Pancreas (tissue), 10 donors: Measurements from ENCODE around the gene ANKRD17. TPM values are rescaled to one million over a fixed set of nuclear protein-coding genes. Genes with fewer than 3 reads are reported as not detected.

Source experiments
- ATAC-seq, 4 donors: fragments of 200-7000 bp; cut with Tn5 transposase; one replicate each; pipeline versions ENCODE4 v1.8.0 to v1.9.1; 2020; ENCODE audit warnings: mild to moderate bottlenecking in 4 of 4, moderate library complexity in 4 of 4
- DNase-seq, 6 donors: peaks; one replicate each; pipeline ENCODE4 v3.0.0-alpha.2; 2020
- FAIRE-seq: peaks from 2 replicates; lab custom pipeline; 2012; peaks lifted over from hg19 to GRCh38; lab: Jason Lieb, UNC
- H3K27ac ChIP-seq, 4 donors: fragments of 200-600 bp; sonication (generic); 1 replicate in 3 of 4; 2 replicates in 1 of 4; pipeline versions ENCODE4 v1.5.0 to v1.8.0; 2020
- H3K27me3 ChIP-seq, 4 donors: fragments of 200-600 bp; one replicate each; pipeline ENCODE4 v1.8.0; 2021
- H3K36me3 ChIP-seq, 3 donors: fragments of 200-600 bp; sonication (generic) in 1 of 3; one replicate each; pipeline versions ENCODE4 v1.5.0 to v1.8.0; 2020 to 2021
- H3K4me1 ChIP-seq, 3 donors: fragments of 200-600 bp; one replicate each; pipeline ENCODE4 v1.8.0; 2021
- H3K4me3 ChIP-seq, 4 donors: fragments of 200-600 bp; sonication (generic) in 2 of 4; one replicate each; pipeline versions ENCODE4 v1.5.0 to v1.8.0; 2020 to 2021
- H3K9me3 ChIP-seq, 4 donors: fragments of 200-600 bp; one replicate each; pipeline ENCODE4 v1.8.0; 2021
- WGBS, 2 donors: extraction: QIAGEN DNeasy Blood & Tissue Kit; methylation state at CpG; one replicate each; pipeline ENCODE4 v1.1.7; 2013; 5-methylcytosine and 5-hydroxymethylcytosine counted together
- intact Hi-C, 3 donors: fragments of 100-400 bp; cut with DNase I; formaldehyde crosslinking; loops; one replicate each; pipeline versions ENCODE4 v1.11.1 to v1.14.2; 2022
- polyA plus RNA-seq, 2 donors: library from polyadenylated mRNA; stranded (reverse); fragments of 200-250 nt; gene quantifications; one replicate each; pipeline ENCODE4 v1.2.3, GENCODE V29; 2013
- total RNA-seq, 6 donors: library from RNA; stranded (reverse); fragmentation: NEBNext Ultra II Directional in 4 of 6; extraction: Animal tissue kit (Norgen Biotek cat#: 25700) in 4 of 6; gene quantifications; one replicate each; pipeline versions ENCODE4 v1.2.1 to v1.2.4, GENCODE V29; 2021 to 2023
- TF ChIP-seq, protein P1 (sequence below), 4 donors: fragments of 200-600 bp; sonication (generic) in 3 of 4; IDR thresholded peaks; one replicate each; pipeline versions ENCODE4 v1.5.0 to v1.8.0; 2021; ENCODE audit warnings: antibody characterized with exemption in 4 of 4
- donor health status: healthy with polysubstance abuse.
- donor health status: DM: no; HTN: no; CAD: no; lungs with moderate emphysema.
- donor health status: DM: no; HTN: no; CAD: no.
- donor health status: control.
- donor health status: control.
- donor health status: Bipolar disorder and iron deficiency.
- donor health status: DM: yes; HTN: yes; CAD: no.
- donor health status: DM: no; HTN: no; CAD: no.
- donor health status: DM: no; HTN: no; CAD: no.
- donor health status: DM: yes; HTN: yes; CAD: no.

Gene ANKRD17, protein sequence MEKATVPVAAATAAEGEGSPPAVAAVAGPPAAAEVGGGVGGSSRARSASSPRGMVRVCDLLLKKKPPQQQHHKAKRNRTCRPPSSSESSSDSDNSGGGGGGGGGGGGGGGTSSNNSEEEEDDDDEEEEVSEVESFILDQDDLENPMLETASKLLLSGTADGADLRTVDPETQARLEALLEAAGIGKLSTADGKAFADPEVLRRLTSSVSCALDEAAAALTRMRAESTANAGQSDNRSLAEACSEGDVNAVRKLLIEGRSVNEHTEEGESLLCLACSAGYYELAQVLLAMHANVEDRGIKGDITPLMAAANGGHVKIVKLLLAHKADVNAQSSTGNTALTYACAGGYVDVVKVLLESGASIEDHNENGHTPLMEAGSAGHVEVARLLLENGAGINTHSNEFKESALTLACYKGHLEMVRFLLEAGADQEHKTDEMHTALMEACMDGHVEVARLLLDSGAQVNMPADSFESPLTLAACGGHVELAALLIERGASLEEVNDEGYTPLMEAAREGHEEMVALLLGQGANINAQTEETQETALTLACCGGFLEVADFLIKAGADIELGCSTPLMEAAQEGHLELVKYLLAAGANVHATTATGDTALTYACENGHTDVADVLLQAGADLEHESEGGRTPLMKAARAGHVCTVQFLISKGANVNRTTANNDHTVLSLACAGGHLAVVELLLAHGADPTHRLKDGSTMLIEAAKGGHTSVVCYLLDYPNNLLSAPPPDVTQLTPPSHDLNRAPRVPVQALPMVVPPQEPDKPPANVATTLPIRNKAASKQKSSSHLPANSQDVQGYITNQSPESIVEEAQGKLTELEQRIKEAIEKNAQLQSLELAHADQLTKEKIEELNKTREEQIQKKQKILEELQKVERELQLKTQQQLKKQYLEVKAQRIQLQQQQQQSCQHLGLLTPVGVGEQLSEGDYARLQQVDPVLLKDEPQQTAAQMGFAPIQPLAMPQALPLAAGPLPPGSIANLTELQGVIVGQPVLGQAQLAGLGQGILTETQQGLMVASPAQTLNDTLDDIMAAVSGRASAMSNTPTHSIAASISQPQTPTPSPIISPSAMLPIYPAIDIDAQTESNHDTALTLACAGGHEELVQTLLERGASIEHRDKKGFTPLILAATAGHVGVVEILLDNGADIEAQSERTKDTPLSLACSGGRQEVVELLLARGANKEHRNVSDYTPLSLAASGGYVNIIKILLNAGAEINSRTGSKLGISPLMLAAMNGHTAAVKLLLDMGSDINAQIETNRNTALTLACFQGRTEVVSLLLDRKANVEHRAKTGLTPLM (N-terminal part only)
- total RNA-seq, result 10 to 100 TPM; 29.0 to 45.8 (median 32.4) TPM
- 10 to 100 TPM in 1 of 2 donors, 1 to 10 TPM in 1; 7.7 to 13.5 TPM for polyA plus RNA-seq

DNA sequence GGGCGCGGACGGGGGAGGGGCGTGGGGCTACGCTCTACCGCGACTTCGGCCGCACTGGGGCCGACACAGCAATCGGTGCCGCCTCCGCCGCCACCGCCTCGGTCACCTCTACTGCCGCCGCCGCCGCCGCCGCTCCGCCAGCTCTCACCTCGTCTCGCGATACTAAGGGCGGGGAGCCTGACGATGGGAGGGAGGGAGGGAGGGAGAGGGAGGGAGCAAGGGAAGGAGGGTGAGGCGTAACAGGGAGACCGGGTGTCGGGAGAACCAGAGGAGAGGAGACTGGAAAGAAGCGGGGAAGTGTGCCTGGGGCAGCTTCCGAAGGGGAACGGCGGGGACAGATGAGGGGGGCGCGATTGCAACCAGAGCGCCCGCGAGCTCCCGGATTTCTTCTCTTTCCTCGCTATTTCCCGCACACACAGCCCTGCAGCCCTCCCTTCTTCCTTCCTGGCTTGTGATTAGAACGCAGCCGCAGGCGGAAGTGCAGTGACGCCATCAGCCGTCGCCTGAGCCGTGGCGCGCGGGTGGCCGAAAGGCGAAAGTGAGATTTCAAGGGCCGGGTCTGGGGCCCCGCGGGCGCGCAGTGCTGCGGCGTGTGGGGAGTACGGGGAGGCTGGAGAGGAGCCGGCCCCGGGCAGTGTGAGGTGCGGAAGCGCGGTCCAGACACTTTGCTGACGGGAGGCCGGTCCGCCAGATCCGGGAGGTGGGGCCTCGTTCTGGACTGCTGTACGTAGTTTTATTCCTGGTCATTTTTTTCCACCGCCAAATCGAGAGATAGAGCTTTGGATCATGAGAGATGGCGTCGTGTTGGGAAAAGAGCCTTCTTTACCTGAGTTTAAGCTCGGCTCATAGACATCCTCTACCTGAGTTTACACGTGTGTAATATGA lies at the start of gene ANKRD17:
TSS of gene ANKRD17 (minus strand) at position 113 of the 885 bp plus-strand sequence. CDS start 130 bp downstream, outside the sequence.
- TF ChIP-seq, protein P1, sequence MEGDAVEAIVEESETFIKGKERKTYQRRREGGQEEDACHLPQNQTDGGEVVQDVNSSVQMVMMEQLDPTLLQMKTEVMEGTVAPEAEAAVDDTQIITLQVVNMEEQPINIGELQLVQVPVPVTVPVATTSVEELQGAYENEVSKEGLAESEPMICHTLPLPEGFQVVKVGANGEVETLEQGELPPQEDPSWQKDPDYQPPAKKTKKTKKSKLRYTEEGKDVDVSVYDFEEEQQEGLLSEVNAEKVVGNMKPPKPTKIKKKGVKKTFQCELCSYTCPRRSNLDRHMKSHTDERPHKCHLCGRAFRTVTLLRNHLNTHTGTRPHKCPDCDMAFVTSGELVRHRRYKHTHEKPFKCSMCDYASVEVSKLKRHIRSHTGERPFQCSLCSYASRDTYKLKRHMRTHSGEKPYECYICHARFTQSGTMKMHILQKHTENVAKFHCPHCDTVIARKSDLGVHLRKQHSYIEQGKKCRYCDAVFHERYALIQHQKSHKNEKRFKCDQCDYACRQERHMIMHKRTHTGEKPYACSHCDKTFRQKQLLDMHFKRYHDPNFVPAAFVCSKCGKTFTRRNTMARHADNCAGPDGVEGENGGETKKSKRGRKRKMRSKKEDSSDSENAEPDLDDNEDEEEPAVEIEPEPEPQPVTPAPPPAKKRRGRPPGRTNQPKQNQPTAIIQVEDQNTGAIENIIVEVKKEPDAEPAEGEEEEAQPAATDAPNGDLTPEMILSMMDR (IDR thresholded peaks at IDR 0.05), result peak in 2 of 4 donors; percentile 6 to 7
- H3K36me3 ChIP-seq, result no peaks in the 10 kb centered on the region
- no peaks in the 10 kb centered on the region for H3K27me3 ChIP-seq
- H3K4me3 ChIP-seq, result peak within 1 kb of the TSS; percentile 84 to 90 (median 84)
- H3K27ac ChIP-seq, result peak within 1 kb of the TSS; percentile 94 to 99 (median 98)
- intact Hi-C loops, result loop anchor here in 1 of 3 donors (10.0 kb wide), 1 partner anchor 144 kb away; no protein-coding TSS in a partner anchor
- peaks cover 9 to 38% (median 19%) of the 10 kb centered on the region in 3 donors for H3K4me1 ChIP-seq
- no peak for FAIRE-seq
- WGBS, 2 donors, result 0% methylated on average over 43 to 79 of the region's 80 CpGs
- peak; percentile 84 to 94 (median 91) for ATAC-seq
- peak; percentile 91 to 96 (median 91) for DNase-seq
- no peaks in the 10 kb centered on the region for H3K9me3 ChIP-seq

DNA sequence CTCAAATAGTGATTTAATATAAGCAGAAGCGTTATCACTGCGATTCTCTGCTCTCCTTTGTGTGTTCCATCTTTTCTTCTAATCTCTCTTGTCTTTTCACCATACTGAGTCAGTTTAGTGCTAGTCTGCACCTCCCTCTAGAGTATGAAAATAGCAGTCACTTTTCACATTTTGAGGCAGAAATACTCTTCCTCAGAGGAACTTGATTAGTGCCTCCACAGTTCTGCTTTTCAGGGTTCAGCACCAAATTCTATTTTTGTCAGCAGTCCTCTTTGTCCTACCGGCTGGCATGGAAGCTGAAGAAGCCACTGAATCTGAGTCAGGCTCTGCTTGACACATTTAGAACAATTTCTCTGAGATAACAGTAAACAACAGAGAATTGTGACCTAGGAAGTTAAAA lies 49.7 kb upstream of the ANKRD17 start:
- TF ChIP-seq, protein P1 (IDR thresholded peaks at IDR 0.05), result no peak
- no peaks in the 10 kb centered on the region for H3K9me3 ChIP-seq
- no peak for ATAC-seq
- 65 to 77% methylated on average over 3 of the region's 3 CpGs for WGBS, 2 donors
- H3K36me3 ChIP-seq, result no peaks in the 10 kb centered on the region
- intact Hi-C loops, result no loop called here
- H3K4me1 ChIP-seq, result no peaks in the 10 kb centered on the region
- no peak for FAIRE-seq
- H3K27ac ChIP-seq, result no peak overlapping the region
- H3K27me3 ChIP-seq, result no peaks in the 10 kb centered on the region
- H3K4me3 ChIP-seq, result no peak overlapping the region
- DNase-seq, result no peak

DNA sequence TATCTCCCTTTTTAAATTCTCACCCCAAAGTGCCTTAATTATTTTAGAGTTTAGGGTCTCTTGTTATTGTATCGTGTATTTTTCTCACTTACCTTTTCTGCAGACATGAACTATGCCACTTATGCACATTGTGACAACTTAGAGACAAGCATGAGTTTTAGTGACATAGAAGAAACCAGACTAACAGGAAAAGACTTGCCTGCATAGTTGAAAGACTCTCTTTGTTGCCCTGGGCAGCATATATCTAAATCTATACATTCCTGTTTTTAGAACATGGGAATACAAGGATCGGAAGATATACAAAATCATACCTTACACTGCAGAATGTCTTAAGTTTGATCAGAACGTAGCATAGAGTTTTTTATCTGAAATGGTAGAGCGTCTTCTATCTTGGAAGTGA lies 45.1 kb upstream of the ANKRD17 start:
- Histone ChIP-seq H3K4me1 (no peaks in the 10 kb centered on the region), H3K27me3 (no peaks in the 10 kb centered on the region), H3K9me3 (no peaks in the 10 kb centered on the region), H3K36me3 (no peaks in the 10 kb centered on the region), H3K27ac (no peak overlapping the region), H3K4me3 (no peak overlapping the region)
- 87% methylated on average over 4 of the region's 4 CpGs for WGBS, 2 donors
- intact Hi-C loops, result no loop called here
- DNase-seq (no peak), ATAC-seq (no peak), FAIRE-seq (no peak)
- TF ChIP-seq, protein P1 (IDR thresholded peaks at IDR 0.05), result no peak
